ENCODE measurements around the gene ANXA7.

DNA sequence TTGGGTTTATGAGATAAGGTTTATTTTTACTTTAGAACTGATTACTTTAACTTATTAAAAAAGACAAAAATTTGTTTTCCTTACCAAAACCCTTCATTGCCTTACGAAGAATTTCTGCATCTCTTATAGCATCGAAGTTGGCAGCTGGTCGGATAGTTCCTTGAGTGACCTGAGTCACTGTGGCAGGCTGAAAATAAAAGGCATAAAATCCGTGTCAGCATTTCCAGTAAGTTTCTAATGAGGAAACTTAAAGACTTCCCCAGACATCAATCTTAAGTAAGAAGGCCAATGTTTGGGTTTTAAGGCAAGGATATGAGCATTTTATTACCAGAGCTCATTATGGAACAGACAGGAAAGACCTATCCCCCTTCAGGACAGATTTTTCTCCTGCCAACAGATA is 25.6 kb downstream of the ANXA7 start:
- TF ChIP-seq, protein P1, sequence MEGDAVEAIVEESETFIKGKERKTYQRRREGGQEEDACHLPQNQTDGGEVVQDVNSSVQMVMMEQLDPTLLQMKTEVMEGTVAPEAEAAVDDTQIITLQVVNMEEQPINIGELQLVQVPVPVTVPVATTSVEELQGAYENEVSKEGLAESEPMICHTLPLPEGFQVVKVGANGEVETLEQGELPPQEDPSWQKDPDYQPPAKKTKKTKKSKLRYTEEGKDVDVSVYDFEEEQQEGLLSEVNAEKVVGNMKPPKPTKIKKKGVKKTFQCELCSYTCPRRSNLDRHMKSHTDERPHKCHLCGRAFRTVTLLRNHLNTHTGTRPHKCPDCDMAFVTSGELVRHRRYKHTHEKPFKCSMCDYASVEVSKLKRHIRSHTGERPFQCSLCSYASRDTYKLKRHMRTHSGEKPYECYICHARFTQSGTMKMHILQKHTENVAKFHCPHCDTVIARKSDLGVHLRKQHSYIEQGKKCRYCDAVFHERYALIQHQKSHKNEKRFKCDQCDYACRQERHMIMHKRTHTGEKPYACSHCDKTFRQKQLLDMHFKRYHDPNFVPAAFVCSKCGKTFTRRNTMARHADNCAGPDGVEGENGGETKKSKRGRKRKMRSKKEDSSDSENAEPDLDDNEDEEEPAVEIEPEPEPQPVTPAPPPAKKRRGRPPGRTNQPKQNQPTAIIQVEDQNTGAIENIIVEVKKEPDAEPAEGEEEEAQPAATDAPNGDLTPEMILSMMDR (IDR thresholded peaks at IDR 0.05) = no peak
- TF ChIP-seq POLR2A (IDR thresholded peaks at IDR 0.05) (no peak), POLR2AphosphoS5 (IDR thresholded peaks at IDR 0.05) (no peak)
